NCI-H2196 treated with DMSO at 0.1 percent for 48 hours (cell line): Measurements from ENCODE around the gene DNAJC13.

Source experiments
- DNase-seq: peaks from one replicate; lab custom pipeline; 2025; ENCODE audit not compliant: unreplicated experiment; lab: John Stamatoyannopoulos, UW

The DNAJC13 gene

DNA sequence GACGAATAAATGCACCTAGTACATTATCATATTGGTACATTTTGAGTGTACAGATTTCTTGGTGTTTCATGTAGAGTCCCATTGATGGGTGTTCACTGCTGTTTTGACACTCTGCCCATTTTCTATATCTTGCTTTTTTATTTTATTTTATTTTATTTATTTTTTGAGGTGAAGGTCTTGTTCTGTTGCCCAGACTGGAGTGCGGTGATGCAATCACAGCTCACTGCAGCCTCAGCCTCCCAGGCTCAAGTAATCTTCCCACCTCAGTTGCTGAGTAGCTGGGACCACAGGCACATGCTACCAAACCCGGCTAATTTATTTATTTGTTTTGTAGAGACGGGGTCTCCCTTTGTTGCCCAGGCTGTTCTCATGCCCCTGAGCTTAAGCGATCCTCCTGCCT is 44.2 kb downstream of the DNAJC13 start:
- no peak for DNase-seq

DNA sequence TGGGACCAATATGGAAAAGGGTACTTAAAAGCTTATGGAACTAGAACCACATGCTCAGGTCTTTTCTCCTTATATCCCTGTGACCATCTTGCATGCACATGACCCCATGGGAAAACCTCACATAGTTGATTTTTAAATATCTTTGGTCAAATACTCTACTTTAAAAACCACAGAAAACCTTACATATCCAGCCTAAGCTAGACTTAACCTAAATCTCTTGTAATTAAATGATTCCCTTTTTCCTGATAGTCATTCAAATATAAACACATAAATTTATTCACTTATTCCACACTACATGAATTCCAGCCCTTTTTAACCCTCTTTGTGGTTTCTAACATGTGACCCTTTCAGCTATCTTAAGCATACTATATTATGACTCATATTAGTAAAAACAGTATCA is 46.8 kb downstream of the DNAJC13 start:
- no peak for DNase-seq

- no peak for DNase-seq
Observed at GRCh38 chr3:132469326-132469725, 52.0 kb downstream of the DNAJC13 start.

DNA sequence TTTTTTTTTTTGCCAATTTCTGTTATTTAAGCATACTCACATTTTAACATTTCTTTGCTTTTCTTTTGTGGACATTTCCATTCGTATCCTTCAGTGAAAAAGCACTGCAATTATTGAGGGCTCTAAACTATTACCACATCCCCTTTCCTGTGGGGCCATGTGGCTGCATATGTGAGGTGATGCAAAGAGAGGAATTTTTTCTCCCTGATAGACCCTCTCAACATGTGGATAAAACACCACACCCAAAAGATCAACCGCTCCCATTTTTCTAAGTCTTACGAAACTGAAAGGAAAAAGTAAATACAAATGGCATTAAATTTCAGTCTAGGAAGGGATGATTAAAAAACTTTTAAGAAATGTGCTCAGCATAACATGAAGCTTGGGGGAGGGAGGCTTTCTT is 68.8 kb downstream of the DNAJC13 start:
- no peak for DNase-seq

DNA sequence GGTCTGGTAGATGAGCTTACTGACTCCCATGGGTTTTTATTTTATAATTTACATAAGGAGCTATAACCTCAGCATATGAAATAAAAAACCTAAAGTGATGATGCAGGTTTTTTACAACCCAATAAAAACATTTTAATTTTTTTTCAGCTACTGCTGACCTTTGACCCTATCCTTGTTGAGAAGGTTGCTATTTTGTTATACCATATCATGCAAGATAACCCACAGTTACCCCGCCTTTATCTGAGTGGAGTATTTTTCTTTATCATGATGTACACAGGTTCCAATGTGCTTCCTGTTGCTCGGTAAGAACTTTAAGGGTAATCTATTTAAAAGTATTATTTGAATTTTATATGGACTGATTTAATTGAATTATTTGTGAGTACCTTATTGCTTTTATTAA is 70.8 kb downstream of the DNAJC13 start:
- no peak for DNase-seq

GRCh38 chr3:132499071-132499470 is 81.8 kb downstream of the DNAJC13 start:
- DNase-seq = no peak

- no peak for DNase-seq
Observed at GRCh38 chr3:132503559-132503958, 86.3 kb downstream of the DNAJC13 start.

- DNase-seq = no peak
Observed at GRCh38 chr3:132504375-132504933, 87.2 kb downstream of the DNAJC13 start.

DNA sequence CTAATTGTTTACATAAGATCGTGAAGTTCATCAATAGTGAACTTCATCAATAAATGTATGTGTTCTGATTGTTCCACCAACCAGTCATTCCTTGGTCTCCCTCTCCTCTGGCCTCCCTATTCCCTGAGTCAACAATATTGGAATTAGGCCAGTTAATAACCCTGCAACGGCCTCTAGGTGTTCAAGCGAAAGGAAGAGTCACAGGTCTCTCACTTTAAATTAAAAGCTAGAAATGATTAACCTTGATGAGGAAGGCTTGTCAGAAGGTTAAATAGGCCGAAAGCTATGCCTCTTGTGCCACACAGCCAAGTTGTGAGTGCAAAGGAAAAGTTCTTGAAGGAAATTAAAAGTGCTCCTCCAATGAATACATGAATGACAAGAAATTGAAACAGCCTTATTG is 90.4 kb downstream of the DNAJC13 start:
- no peak for DNase-seq

DNA sequence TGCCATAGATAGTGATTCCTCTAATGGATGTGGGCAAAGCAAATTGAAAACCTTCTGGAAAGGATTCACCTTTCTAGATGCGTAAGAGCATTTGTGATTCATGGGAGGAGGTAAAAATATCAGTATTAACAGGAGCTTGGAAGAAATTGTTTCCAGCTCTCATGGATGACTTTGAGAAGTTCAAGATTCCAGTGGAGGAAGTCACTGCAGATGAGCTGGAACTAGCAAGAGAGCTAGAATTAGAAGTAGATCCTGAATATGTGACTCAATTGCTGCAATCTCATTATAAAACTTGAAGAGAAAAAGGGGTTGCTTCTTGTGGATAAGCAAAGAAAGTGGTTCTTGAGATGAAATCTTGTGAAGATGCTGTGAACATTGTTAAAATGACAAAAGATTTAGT is 91.8 kb downstream of the DNAJC13 start:
- no peak for DNase-seq

DNA sequence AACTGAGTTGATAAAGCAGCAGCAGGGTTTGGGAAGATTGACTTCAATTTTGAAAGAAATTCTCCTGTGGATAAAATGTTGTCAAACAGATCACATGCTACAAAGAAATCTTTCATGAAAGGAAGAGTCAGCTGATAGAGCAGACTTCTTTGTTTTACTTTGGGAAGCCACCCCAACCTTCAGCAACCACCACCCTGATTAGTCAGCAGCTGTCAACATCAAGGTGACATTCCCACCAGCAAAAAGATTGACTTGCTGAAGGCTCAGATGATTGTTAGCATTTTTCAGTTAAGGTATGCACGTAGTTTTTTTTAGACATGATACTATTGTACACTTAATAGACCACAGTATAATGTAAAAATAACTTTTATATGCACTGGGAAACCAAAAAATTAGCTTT is 92.2 kb downstream of the DNAJC13 start:
- DNase-seq = no peak

GRCh38 chr3:132513057-132513456 is 95.8 kb downstream of the DNAJC13 start:
- DNase-seq = no peak

GRCh38 chr3:132517311-132517710 is 100.0 kb downstream of the DNAJC13 start:
- DNase-seq = no peak

- DNase-seq = no peak
Observed at GRCh38 chr3:132519914-132520313, 102.6 kb downstream of the DNAJC13 start.

DNA sequence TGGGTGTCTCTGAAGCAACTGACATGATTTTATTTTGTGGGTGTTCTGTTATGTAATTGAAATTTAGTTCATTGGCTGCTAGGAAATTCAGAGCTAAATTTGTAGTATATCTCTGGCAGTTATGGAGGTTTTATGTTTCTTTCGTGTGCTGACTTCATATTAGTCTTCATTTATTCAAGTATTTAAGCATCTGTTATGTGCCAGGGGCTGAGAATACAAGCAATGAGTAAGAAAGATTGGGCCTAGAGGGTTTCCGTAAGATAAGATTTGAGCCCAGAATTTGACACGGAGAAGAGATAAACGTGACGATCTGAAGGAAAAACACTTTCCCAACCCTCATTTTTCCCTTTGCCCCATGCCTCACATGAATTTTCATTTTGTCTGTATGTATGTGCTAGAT is 104.6 kb downstream of the DNAJC13 start:
- DNase-seq = no peak

DNA sequence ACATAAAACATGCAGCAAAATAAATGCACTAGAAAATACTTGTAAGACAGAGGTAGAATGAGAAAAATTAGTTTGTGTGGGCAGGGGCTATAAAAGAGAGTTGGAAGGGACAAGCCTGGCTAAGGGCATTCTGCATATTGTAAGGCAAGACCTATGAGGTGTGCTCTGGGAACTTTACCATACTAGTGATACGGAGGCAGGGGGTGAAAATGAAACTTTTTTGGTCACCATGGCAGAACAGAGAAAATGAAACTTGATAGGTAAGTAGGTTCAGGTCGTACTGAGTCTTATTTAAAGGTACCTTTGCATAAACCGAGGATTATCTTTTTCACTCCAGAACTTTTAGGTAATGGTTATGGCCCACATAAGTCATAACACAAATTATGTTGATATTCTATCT is 105.1 kb downstream of the DNAJC13 start:
- DNase-seq = no peak

DNA sequence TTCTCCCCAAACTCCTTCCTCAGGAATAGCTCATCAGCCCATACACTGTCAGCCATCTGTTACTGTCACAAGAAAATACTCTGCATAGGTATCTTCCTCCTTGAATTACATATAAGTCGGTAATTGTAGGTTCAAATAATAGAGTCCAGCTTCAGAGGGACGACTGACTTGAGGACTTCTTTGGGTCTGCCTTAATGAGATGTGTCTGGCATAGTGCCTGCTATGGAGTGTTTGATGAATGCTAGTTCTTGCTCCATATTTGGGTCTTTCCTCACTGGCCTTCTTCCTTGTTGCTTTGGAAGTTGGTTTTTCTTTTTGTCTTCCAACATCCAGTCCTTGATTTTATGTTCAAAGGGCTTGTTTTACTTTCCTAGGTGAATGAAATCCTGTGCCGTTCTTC is 113.3 kb downstream of the DNAJC13 start:
- DNase-seq = no peak

DNA sequence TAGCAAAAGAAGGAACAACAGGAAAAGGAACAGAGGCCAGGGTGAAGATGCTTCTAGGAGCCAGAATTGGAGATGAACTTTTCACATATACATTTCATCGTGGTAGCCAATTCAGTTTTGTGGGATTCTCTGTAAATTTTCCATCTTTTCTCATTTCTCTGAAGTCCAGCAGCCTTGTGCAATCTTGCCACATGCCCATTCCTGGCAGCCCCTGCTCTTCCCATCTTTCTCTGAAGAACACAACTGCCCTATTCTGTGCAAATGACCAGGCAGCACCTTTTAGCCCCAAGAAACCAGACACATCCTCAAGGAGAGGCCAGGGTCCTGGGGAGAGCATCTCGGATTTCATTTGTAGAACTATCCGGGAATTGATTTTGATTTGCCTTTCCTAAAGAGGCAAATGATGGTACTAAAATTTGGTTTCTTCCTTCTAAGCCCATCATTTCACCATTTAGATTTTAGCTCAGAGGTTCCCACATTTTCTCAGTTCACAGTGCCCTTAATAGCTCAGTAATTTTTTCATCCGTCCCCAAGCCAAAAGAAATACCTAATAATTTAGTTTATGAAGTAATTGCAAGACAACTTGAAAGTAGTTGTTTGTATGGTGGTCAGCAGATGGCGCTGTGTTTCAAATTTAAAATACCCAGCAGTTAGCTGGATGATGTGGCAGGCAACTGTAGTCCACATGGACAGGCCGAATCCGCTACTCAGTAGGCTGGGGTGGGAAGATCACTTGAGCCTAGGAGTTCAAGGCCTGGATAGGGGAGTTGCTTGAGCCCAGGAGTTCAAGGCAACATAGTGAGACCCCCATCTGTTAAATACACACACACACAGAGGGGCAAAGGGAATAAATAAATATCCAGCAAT is 118.5 kb downstream of the DNAJC13 start:
- DNase-seq = peak; percentile 72

DNA sequence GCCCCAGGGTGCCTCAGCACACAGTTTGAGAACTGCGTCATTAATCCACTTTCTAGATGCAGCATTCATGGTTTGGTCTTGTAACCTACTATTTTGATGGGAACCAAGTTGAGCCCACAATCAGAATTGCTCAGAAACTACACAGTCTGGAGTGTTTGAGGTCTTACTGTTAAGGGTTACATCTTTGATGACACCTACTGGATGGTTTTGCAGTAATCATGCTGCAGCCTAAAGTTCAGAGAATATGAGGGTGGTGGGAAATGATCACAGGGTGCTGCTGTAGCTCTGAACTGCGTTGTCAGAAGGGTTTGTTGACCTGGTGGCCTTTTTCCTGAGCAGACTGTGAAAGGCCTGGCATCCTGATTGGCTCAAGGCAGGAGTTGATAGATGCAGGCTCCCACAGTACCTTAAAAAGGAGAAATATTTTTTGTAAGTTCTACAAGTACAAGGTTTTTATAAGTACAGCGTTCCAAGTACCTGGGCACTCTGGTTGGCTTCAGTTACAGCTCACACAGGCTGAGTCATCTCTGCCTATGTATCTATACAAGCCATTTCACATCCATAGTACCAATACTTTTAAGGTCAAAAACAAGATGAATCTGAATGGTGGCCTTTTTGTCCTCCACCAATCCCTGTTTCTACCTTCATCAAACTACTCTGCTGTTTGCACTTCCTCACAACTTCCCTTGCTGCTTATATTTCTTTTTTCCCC is 119.3 kb downstream of the DNAJC13 start:
- no peak for DNase-seq

- no peak for DNase-seq
Observed at GRCh38 chr3:132537297-132537696, 120.0 kb downstream of the DNAJC13 start.

DNA sequence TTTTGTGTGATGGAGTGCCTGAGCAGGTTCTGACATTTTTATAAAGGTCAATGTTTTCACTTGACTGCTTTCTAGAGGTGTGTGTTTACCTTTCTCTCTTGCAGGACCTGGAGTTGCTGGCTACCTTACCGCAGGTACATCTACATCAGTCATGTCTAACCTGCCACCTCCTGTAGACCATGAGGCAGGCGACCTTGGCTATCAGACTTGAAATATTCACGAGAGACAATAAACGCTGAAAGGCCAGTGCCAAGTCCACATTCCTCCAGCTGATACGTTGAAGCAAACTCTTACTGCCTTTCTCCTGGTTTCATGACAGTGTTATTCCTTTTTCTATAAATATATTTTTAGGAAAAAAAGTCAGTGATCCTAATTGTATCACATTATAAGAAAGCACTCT is 120.8 kb downstream of the DNAJC13 start:
- DNase-seq = no peak

DNA sequence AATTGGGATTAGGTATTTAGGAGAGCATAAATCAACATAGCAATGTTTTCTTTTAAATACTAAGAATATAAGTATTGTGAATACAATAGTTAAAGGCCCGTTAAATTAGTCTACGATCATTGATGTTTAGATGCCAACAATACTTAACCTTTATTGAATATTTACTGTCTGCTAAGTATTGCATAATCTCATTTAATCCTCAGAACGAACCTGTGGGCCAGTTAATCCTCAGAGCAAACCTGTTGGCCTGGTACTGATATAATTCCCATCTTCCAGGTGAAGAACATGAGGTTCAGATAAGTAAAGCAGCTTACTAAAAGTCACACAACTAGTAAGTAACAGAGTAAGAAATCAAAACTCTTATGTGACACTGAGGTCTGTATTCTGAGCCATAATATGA is 122.4 kb downstream of the DNAJC13 start:
- DNase-seq = no peak
